NCI-H1694 (cell line): Measurements from ENCODE around the gene TXNDC17.
"Not testable (repeated sequence)": the region's sequence is repeated elsewhere in the genome, so short reads cannot be mapped to it uniquely, and the experiment has no call there.

Experiments used
- DNase-seq: peaks from one replicate; lab custom pipeline; 2025; lab: John Stamatoyannopoulos, UW

Gene TXNDC17

GRCh38 chr17:6661464-6661848, 20.6 kb downstream of the TXNDC17 start:
- DNase-seq, result no peak

DNA sequence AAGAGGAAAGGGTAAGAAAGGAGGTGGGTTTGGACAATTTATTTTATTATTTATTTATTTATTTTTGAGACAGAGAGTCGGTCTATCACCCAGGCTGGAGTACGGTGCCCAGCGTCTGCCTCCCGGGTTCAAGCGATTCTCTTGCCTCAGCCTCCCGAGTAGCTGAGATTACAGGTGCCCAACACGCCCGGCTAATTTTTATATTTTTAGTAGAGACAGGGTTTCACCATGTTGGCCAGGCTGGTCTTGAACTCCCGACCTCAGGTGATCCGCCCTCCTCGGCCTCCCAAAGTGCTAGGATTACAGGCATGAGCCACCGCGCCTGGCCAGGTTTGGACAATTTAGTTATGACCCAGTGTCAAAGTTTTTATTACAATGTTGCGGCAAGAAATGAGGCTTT, 22.3 kb downstream of the TXNDC17 start:
- DNase-seq, result not testable (repeated sequence)

- DNase-seq, result peak; percentile 27
Measured at GRCh38 chr17:6666077-6666521, 25.2 kb downstream of the TXNDC17 start.

DNA sequence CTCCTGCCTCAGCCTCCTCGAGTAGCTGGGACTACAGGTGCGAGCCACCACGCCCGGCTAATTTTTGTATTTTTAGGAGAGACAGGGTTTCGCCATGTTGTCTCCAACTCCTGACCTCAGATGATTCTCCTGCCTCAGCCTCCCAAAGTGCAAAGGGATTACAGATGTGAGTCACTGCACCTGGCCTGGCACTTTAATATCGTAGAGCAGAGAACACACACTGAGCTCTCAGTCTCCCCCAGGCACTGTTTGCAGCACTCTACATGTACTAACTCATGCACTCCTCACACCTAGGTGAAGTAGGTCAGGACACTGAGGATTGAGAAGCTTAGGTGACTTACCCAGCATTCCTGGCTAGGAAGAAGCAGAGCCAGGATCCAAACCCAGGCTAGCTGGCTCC, 25.7 kb downstream of the TXNDC17 start:
- DNase-seq, result no peak

DNA sequence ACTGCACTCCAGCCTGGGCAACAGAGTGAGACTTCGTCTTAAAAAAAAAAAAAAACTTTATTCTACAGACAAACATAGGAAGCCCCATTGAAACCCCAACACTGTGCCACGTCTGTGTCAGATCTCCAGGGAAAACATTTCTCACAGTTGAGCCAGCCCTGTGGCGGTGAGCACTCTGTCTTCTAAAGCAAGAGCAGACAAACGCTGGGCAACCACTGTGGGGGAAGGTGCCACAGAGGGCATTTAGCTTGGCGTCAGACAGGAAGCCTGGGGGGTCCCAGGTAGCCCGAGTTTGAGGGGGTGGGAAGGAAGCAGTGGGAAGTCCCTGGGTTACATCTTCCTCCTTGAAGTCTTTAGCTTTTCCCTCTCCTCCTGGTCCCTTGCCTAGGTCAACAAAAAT, 26.7 kb downstream of the TXNDC17 start:
- no peak for DNase-seq

DNA sequence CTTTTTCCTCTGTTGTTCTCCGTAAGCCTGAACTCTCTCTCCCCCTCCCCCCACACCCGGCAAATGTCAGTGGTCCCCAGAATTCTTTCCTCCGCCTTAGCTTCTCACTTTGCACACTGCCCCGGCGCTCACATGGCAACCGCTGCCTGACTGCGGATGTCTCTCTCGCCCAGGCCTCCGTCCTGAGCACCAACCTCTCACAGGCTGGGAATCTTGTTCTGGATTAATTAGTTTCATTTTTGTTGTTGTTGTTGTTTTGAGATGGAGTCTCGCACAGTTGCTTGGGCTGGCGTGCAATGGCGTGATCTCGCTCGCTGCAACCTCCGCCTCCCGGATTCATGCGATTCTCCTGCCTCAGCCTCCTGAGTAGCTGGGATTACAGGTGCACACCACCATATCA, 27.4 kb downstream of the TXNDC17 start:
- no peak for DNase-seq

DNA sequence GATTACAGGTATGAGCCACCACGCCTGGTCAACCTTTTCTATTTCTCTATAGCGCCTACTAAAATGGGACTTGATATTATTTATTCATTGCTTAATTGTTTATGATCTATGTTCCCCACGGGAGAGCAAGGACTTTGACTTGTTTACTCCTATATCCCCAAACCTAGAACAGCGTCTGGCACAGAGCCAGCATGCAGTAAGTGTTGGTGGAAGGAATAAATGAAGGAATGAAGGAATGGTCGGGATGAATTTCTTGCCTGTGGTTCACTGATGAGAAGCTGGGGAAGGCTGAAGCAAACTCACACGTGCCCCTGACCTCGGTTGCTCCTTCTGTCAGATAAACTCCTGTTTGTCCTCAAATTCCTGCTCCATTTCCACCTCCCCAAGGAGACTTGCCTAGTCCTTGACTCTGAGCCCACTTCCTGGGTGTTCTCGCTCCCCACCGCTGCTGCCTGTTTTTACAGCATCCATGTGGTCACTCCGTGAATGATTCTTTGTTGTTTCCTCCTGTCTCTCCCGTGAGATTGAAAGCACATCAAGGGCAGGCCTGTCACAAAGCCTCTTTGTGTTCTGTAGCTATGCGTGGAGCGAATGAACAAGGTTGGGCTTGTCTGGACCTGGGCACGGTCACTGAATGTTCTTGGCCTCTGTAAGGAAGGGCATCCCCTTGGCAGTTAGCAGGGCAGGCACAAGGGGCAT, 28.0 kb downstream of the TXNDC17 start:
- no peak for DNase-seq

DNA sequence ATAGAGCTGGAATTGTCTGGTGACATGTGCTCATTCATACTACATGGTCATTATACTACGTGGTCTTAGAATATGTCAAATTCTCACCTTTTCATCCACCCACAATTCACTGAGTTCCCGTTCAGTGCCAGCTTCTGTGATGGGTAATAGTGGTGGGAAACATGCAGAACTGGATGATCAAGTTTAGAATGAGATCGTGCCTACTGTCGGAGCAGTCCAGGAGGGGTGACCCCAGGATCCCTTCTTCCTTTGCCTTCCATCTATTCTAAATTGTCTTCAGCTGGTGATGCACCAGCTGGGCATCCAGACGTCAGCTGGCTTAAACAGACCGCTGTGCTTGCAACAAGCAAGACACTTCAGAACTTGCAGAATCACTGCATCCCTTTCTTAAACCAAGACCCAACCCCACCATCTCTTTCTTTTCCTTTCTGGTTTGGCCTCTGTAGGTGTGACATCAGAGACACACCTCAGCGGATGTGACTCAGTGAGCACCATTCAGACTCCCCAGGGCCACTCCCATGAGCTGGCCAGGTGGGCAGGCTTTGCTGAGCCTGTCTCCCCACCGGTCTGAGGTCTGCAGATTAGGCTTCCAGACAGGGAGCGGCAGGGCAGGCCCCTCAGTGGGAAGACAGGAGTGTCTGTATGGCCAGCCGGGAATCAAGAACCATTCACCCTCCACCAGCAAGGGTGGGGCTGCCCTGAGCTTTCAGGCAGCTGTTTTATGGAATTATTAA, 28.8 kb downstream of the TXNDC17 start:
- DNase-seq, result no peak

DNA sequence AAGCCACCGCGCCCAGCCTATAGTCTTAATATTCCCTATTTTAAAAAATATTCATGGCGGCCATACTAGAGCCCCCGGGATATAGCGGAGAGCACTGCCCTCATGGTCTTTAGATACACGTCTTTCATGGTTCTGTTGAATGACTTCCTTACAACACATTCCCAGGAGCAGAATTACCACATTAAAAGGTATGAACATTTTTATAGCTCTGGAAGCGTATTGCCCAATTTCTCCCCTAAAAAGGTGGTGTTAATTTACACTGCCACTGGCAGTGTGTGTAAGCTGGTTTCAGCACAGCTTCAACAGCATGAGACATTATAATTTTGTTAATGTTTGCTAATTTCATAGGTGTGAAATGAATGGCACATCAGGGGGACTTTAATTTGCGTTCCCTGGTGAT, 29.7 kb downstream of the TXNDC17 start:
- no peak for DNase-seq

DNA sequence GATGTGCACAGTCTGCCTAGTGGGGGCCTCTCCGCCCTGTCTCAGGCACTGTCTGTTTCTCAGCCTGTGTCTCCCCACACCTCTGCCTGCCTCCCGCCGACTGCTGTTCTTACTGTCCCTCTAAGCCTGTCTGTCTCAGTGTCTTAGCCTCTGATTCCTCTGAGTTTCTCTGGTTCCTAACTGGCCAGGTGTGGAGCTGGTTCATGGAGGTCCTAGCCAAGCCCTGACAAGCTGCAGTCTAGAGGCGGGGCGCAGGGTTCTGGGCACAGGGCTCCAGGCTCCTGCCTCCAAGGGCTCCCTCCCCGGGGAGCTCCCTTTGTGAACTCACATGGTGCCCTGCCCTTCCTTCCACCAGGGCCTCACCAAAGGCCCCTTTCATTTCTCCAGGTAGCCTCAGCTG, 30.1 kb downstream of the TXNDC17 start:
- no peak for DNase-seq

- no peak for DNase-seq
Measured at GRCh38 chr17:6671431-6671830, 30.6 kb downstream of the TXNDC17 start.

DNA sequence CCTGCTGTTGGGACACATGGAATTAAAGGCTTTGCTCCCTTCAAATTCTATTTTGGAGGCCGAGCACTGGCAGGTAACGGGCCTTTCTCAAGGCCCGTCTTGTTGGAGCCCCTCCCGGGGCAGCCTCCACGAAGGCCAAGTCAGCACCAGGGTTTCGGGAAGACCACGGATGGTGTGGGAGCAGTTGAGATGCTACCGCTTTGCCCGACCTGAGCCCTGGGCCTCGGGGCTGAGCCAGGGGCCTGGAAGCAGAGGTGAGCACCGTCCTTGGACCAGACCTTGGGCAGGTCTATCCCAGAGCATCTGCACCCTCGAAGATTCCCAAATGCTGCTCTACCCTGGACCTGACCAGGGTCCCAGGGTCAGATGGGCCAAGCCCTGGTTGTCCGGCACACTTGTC, 33.7 kb downstream of the TXNDC17 start:
- no peak for DNase-seq

DNA sequence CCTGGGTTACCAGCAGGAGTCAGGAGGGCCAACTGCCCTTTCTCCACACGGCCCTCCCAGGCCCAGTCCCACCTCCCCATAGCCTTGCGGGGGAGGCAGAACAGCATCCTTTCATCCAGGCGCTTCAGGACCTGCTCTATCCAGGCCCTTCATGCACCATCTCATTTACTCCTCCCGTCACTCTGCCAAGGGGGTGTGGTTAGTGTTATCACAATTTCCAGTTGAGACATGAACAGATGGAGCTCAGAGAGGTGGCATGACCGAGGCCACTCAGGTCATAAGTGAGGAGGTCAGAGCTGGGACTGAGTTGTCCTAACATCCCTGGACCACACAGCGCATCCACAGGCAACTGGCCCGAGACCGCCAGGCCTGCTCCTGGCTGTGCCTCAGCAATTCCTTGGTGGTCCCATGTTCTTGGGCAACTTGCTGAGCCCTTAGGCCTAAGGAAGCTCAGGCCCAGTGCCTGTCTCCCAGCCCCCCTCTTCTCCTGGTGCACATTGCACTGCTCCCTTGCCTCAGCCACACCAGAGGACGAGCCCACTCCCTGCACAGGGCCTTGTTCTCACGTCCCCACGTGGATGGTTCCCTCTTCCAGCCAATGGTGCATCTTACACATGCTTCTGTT, 34.5 kb downstream of the TXNDC17 start:
- DNase-seq, result no peak

- no peak for DNase-seq
Measured at GRCh38 chr17:6676802-6677157, 35.9 kb downstream of the TXNDC17 start.

DNA sequence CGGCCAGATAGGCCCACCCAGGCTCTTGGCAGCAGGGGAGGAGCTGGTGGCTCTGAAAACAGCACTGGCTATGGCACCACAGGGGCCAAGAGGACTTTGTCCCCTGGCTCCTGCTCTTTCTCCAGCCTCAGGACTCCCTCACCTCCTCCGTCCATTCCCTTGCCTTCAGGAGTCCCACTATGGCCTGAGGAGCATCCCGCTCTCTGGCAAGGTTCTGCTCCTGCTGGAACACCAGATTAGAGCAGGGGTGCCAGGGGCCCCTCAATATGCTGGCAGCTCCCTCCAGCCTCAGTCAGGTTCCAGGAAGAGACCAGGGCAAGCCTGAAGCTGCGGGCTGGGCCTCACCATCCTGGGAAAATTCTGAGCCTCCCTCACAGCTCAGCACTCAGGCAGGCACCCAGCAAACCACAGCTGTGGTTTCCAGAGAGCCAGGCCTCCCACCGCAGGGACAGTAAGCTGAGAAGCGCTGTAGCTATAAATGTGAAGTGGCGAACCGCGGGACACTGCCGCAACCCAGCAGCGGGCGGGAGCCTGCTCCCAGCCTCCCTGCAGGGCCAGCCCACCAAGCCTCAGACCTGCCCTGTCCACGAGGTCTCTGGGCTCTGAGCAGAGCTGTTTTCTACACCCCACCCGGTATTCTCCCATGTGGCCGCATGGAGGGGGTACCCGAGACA, 36.4 kb downstream of the TXNDC17 start:
- no peak for DNase-seq

DNA sequence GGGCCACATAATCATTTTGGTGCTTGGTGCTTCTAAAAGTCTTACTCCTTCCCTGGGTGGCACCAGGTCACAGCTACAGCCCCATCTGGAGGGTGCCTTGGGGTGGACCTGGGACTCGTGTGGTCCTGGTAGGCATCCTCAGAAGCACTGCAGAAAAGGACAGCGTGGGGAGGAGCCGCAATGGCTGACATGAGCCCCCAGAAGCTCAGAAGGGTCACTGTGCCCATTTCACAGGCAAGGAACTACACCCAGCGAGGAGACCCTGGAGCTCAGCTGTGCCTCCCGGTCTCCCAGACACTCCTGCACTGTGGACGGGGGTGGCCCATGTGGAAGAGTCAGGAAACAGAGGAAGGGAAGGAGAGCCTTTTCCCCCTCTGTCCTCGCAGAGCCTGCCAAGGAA, 37.1 kb downstream of the TXNDC17 start:
- DNase-seq, result no peak

DNA sequence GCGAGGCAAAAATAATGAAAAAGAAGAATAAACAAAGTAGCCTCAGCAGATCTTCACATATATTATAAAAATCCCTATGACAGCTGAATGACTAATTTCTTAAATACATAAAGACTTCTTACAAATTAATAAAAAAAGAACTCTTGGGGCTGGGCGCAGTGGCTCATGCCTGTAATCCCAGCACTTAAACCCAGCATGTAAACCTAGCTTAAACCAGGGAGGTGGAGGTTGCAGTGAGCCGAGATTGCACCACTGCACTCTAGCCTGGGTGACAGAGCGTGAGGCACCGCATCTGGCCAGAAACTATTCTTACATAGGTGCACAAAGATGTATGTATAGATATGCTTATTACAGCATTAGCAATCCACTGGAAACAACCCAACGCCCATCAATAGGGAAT, 38.4 kb downstream of the TXNDC17 start:
- DNase-seq, result no peak

- no peak for DNase-seq
Measured at GRCh38 chr17:6681176-6681575, 40.3 kb downstream of the TXNDC17 start.

DNA sequence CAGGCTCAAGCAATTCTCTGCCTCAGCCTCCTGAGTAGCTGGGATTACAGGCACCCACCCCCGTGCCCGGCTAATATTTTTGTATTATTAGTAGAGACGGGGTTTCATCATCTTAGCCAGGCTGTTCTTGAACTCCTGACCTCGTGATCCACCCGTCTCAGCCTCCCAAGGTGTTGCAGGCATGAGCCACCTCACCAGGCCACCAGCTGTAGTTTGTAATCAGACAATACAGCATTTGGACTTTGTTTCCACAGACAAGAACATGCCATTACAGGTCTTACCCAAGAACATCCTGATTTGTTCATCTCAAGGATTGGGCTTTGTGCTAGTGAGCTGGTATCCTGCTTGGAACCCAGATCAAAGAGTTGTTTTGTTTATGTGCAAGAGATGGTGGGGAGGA, 40.8 kb downstream of the TXNDC17 start:
- no peak for DNase-seq

DNA sequence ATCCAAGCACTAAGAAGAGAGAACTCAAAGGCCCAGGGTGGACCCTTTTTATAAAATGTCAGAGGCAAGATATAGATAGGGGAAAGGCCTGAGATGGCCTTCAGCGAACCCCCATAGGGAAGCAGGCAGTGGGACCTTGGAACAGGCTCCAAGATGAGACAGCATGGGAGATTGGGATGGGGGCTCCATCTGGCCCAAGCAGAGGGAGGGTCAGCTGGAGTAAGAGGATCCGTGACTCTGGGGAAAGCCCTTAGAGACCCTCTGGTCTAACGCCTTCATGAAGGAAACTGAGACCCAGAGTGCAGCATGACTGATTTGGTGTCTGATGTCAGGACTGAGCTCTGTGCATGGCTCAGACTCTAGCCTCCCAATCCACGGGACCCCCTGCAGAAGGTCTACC, 41.5 kb downstream of the TXNDC17 start:
- DNase-seq, result no peak

DNA sequence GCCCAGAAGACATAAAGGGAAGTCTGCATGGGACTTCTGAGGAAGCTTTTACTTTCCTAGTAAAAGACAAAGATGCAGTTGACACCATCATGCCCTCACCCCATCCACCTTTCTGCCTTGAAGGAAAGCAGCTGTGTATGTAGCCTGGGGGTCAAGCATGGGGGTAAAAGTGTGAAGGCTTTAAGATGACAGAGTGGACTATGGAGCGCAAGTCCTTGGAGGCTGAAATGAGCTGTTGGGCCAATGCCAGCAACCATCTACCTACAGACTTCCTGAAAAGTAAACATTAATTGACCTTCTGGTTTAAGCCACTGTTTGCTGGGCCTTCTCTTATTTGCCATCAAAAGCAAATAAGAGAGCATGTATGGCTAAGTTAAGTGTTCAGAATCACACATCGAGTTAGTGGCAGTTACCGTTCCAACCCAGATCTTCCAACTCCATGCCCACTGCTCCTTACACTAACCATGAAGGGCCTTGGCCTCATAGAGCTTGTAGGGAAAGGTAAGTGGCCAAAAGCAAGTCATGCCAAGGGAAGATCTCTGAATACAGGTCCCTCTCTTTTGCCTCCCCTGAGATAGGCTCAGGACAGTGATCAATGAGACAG, 42.3 kb downstream of the TXNDC17 start:
- no peak for DNase-seq

DNA sequence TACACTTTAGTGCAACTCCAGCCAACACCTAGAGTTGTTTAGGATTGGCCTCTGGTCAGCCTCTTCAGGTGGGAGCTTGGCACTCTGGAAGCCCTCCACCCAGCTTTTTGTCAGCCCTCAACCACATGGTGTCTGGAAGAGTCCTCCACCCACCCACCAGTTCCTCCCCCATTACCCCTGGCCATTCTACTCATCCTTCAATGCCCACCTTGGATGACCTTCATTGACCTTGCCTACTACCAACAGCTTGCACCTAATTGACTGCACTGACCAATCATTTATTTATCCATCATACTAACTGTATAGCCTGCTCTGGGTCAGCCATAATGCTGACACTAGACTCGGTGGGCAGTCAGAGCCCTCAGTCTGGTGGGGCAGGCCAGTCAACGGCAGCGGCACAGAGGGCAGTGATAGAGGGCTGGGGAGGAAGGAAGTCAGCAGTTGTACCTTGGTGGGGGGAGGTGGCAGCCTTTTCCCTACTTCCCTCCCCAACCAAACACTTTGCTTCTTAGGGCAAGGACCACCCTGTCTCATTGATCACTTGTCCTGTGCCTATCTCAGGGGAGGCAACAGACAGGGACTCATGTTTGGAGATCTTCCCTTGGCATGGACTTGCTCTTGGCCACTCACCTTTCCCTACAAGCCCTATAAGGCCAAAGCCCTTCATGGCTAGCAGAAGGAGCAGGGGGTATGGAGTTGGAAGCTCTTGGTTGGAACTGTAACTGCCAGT, 43.0 kb downstream of the TXNDC17 start:
- DNase-seq, result no peak
